BJ (cell line): ENCODE measurements around the gene SPPL2B. TPM values are rescaled to one million over a fixed set of nuclear protein-coding genes. Genes with fewer than 3 reads are reported as not detected.

Experiments used
- CTCF ChIA-PET: fragments of 350-600 bp; formaldehyde crosslinking; extraction: SDS; loops from one replicate; lab custom pipeline; 2021; ENCODE audit warnings: antibody characterized with exemption, inconsistent platforms; lab: Yijun Ruan, JAX
- POLR2A ChIA-PET: fragments of 300-600 bp; sonication (Branson Sonifier 250); formaldehyde crosslinking; extraction: SDS; loops from one replicate; lab custom pipeline; 2021; ENCODE audit warnings: antibody characterized with exemption; lab: Charles Lee
- DNase-seq: peaks from one replicate; pipeline ENCODE4 v3.0.0-alpha.2; 2011; ENCODE audit warnings: low read depth
- H3K27me3 ChIP-seq: 2 replicates; pipeline ENCODE4 v1.6.0; 2011; ENCODE audit warnings: low read length; ENCODE audit not compliant: control insufficient read depth, insufficient read depth
- H3K36me3 ChIP-seq: 2 replicates; pipeline ENCODE4 v1.5.1; 2011; ENCODE audit warnings: low read length; ENCODE audit not compliant: control insufficient read depth, insufficient read depth
- H3K4me3 ChIP-seq: 2 replicates; pipeline ENCODE4 v1.5.1; 2011; ENCODE audit warnings: low read depth, mild to moderate bottlenecking, control low read depth, low read length
- CTCF ChIP-seq: IDR thresholded peaks from 2 replicates; pipeline ENCODE4 v1.5.1; 2011; ENCODE audit warnings: low read depth, mild to moderate bottlenecking, control low read depth, inconsistent platforms, low read length, moderate library complexity; ENCODE audit not compliant: insufficient read depth
- polyA plus RNA-seq: library from polyadenylated mRNA; depleted of rRNA; stranded (reverse); fragments of >200 nt; gene quantifications from 2 replicates; pipeline ENCODE4 v1.2.3, GENCODE V29; 2011

Gene SPPL2B
- polyA plus RNA-seq, 1 experiment, result 24.9 TPM

- POLR2A ChIA-PET, result no interaction called here
- CTCF ChIA-PET, result no interaction called here
- no peak for DNase-seq
- H3K27me3 ChIP-seq, result no peaks in the 10 kb centered on the region
- no peak for TF ChIP-seq CTCF
- H3K4me3 ChIP-seq, result peak overlapping the region; percentile 95
- peaks cover 9% of the 10 kb centered on the region for H3K36me3 ChIP-seq
Observed at GRCh38 chr19:2329149-2329478, 630 bp downstream of the SPPL2B start.

- H3K4me3 ChIP-seq, result peak overlapping the region; percentile 95
- peaks cover 6% of the 10 kb centered on the region for H3K36me3 ChIP-seq
- TF ChIP-seq CTCF, result no peak
- CTCF ChIA-PET, result no interaction called here
- POLR2A ChIA-PET, result no interaction called here
- H3K27me3 ChIP-seq, result no peaks in the 10 kb centered on the region
- DNase-seq, result no peak
Observed at GRCh38 chr19:2329501-2329916, 1.0 kb downstream of the SPPL2B start.

GRCh38 chr19:2330255-2330631 lies 1.8 kb downstream of the SPPL2B start:
- H3K27me3 ChIP-seq, result no peaks in the 10 kb centered on the region
- POLR2A ChIA-PET, result no interaction called here
- TF ChIP-seq CTCF, result no peak
- no peak for DNase-seq
- CTCF ChIA-PET, result no interaction called here
- no peak overlapping the region for H3K4me3 ChIP-seq
- peaks cover 6% of the 10 kb centered on the region for H3K36me3 ChIP-seq

- no peak for TF ChIP-seq CTCF
- no peak for DNase-seq
- CTCF ChIA-PET, result no interaction called here
- POLR2A ChIA-PET, result no interaction called here
- Histone ChIP-seq H3K4me3 (no peak overlapping the region), H3K36me3 (peaks cover under 1% of the 10 kb centered on the region; the same call in 1 of the 2 replicates), H3K27me3 (no peaks in the 10 kb centered on the region)
Observed at GRCh38 chr19:2330632-2331284, 2.3 kb downstream of the SPPL2B start.

- no peak overlapping the region for H3K4me3 ChIP-seq
- no peak for TF ChIP-seq CTCF
- CTCF ChIA-PET, result no interaction called here
- POLR2A ChIA-PET, result no interaction called here
- DNase-seq, result no peak
- no peaks in the 10 kb centered on the region for H3K27me3 ChIP-seq
- H3K36me3 ChIP-seq, result no peaks in the 10 kb centered on the region
Observed at GRCh38 chr19:2331601-2332246, 3.2 kb downstream of the SPPL2B start.
